ENCODE results near the gene HK1. TPM values are rescaled to one million over a fixed set of nuclear protein-coding genes. Genes with fewer than 3 reads are reported as not detected.
"Not testable (repeated sequence)": the region's sequence is repeated elsewhere in the genome, so short reads cannot be mapped to it uniquely, and the experiment has no call there.

The HK1 gene
- total and polyA plus RNA-seq, 12 donors = 18.4 to 79.3 (median 45.1) TPM

DNA sequence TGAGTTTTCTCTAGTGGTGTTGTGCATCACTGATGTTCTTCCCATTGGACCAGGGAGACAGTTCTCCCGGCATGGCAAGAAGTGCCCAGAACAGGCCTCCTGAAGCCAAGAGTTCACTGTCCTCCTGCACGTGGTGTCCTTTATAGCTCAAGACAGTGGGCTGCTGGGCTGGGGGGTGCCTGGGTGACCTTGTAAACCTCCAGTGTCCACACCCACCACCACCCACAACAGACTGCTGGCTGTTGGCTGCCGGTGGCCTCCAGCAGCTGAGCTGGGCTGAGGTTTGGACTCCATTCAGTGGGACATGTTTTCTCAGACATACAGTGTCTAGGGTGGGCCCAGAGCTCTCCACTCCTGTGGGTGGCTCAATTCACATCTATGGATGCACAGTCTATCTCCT is 42.2 kb downstream of the HK1 start:
- TF ChIP-seq POLR2A (IDR thresholded peaks at IDR 0.05) = no peak
- TF ChIP-seq, protein P1, sequence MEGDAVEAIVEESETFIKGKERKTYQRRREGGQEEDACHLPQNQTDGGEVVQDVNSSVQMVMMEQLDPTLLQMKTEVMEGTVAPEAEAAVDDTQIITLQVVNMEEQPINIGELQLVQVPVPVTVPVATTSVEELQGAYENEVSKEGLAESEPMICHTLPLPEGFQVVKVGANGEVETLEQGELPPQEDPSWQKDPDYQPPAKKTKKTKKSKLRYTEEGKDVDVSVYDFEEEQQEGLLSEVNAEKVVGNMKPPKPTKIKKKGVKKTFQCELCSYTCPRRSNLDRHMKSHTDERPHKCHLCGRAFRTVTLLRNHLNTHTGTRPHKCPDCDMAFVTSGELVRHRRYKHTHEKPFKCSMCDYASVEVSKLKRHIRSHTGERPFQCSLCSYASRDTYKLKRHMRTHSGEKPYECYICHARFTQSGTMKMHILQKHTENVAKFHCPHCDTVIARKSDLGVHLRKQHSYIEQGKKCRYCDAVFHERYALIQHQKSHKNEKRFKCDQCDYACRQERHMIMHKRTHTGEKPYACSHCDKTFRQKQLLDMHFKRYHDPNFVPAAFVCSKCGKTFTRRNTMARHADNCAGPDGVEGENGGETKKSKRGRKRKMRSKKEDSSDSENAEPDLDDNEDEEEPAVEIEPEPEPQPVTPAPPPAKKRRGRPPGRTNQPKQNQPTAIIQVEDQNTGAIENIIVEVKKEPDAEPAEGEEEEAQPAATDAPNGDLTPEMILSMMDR (IDR thresholded peaks at IDR 0.05) = no peak
- Histone ChIP-seq H3K9me3 (replicated peaks in 1 of 3) (no peaks in the 10 kb centered on the region), H3K36me3 (replicated peaks in 1 of 2) (no peaks in the 10 kb centered on the region), H3K4me3 (peak overlapping the region in 1 of 4 donors; percentile 82), H3K27me3 (no peaks in the 10 kb centered on the region), H3K4me1 (replicated peaks in 1 of 2) (peaks cover 8 to 45% of the 10 kb centered on the region in 2 donors), H3K27ac (peak overlapping the region in 2 of 5 donors; percentile 86 to 94)
- intact Hi-C loops (cut with DNase I) = no loop called here
- DNase-seq = no peak
- 60 to 85% (median 81%) methylated on average over 1 to 3 of the region's 3 CpGs for WGBS, 4 donors

DNA sequence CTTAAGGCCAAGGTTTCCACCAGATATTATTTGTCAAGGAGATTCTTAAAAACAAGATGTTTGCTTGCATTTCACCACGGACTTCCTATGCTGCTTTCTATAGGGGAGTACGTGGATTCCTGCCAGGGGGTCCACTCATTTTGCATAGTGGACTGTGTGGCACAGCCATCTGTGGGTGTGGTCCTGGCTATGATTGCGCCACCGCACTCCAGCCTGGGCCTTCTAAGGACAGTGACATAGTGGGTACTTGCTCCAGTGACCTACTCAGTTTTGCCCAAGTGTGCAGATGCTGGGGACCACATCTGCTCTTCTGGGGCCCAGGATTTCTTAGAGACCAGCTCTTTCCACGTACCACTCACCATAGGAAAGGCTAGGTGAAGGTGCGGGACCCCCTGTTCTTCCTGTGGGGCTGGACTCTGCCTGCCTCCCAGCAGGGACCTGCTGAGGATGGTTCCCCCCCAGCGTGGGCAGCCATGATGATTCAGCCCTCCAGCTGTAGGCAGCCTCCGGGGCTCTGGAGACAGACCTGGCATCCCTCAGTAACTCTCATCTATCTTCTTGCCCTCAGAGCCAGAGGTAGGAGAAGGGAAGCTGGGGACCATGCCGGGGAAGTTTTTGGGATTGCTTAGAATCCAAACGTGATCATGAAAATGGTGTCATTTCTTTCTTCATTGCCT is 42.9 kb downstream of the HK1 start:
- intact Hi-C loops (cut with DNase I) = no loop called here
- TF ChIP-seq, protein P1 (IDR thresholded peaks at IDR 0.05) = no peak
- TF ChIP-seq POLR2A (IDR thresholded peaks at IDR 0.05) = no peak
- no peak for DNase-seq

DNA sequence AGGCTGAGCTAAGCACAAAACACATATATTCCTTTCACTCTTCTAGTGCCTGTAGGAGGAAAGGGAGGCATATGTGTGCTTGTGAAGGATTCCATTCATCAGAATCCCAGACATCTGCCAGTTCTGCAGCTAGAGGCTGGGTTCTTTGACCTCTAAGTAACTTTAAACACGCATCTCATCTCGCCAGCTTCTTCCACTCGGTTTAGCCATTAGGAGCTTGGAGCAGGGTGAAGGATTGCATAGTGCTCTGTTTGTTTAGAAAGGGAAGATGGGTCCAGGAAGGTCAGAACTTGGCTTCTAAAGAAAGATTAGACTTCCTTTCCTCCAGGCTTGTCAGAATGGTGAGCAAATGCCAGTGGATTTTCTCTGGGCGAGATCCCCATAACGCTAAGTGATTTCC is 43.6 kb downstream of the HK1 start:
- H3K4me3 ChIP-seq = no peak overlapping the region
- H3K27me3 ChIP-seq = no peaks in the 10 kb centered on the region
- H3K9me3 ChIP-seq (replicated peaks in 1 of 3) = no peaks in the 10 kb centered on the region
- H3K4me1 ChIP-seq (replicated peaks in 1 of 2) = peaks cover 8 to 42% of the 10 kb centered on the region in 2 donors
- no peak for TF ChIP-seq POLR2A (IDR thresholded peaks at IDR 0.05)
- TF ChIP-seq, protein P1 (IDR thresholded peaks at IDR 0.05) = no peak
- intact Hi-C loops (cut with DNase I) = no loop called here
- no peaks in the 10 kb centered on the region for H3K36me3 ChIP-seq (replicated peaks in 1 of 2)
- H3K27ac ChIP-seq = no peak overlapping the region
- 60 to 77% (median 69%) methylated on average over 5 of the region's 5 CpGs for WGBS, 4 donors
- no peak for DNase-seq

More for the DNA sequence above, 42.9 kb downstream of the HK1 start:
- Histone ChIP-seq H3K4me1 (replicated peaks in 1 of 2) (peaks cover 8 to 42% of the 10 kb centered on the region in 2 donors), H3K9me3 (replicated peaks in 1 of 3) (no peaks in the 10 kb centered on the region), H3K27ac (peak overlapping the region in 1 of 5 donors; percentile 14), H3K36me3 (replicated peaks in 1 of 2) (no peaks in the 10 kb centered on the region), H3K4me3 (no peak overlapping the region), H3K27me3 (no peaks in the 10 kb centered on the region)
- WGBS, 4 donors = 70 to 93% (median 79%) methylated on average over 8 to 10 of the region's 10 CpGs

DNA sequence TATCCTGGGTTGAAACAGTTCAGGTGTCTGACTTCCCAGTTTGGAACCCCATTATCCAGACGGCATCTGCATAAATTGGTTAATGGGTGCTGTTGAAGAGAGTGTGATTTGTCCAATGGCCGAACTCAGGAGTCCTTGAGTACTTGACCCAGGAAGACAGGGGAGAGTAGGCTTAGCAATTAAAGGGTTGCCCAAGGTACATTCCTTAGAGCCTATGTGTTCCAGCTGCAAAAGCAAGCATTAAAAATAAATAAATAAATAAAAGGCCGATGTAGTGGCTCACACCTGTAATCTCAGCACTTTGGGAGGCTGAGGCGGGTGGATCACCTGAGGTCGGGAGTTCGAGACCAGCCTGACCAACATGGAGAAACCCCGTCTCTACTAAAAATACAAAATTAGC is 44.0 kb downstream of the HK1 start:
- intact Hi-C loops (cut with DNase I); H3K27ac ChIP-seq: not testable (repeated sequence)

DNA sequence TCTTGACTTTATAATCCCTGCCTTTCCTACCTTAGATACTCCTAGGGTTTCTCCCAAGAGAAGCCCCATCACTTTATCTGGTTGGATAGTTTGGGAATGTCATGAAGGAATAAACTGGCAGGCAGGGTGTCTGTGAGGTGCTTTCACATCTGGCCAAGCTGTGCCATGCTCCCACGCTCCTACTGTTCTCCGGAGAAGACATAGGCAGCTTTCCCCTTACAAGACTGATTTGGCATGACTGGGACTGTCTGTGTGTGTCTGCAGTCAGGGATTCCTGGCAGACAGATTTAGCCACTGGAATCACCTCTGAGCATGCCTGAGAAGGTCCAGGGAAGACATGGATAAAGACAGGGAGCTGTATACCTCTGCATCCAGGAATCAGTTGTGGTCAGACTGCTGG is 45.3 kb downstream of the HK1 start:
- H3K4me1 ChIP-seq (replicated peaks in 1 of 2) = peaks cover 21 to 57% of the 10 kb centered on the region in 2 donors
- intact Hi-C loops (cut with DNase I) = no loop called here
- 77 to 100% (median 87%) methylated on average over 2 of the region's 2 CpGs for WGBS, 4 donors
- no peak for DNase-seq
- TF ChIP-seq, protein P1 (IDR thresholded peaks at IDR 0.05) = no peak
- TF ChIP-seq POLR2A (IDR thresholded peaks at IDR 0.05) = no peak
- no peaks in the 10 kb centered on the region for H3K27me3 ChIP-seq
- no peaks in the 10 kb centered on the region for H3K9me3 ChIP-seq (replicated peaks in 1 of 3)
- H3K36me3 ChIP-seq (replicated peaks in 1 of 2) = no peaks in the 10 kb centered on the region
- no peak overlapping the region for H3K4me3 ChIP-seq
- H3K27ac ChIP-seq = no peak overlapping the region

More for the DNA sequence above, 44.0 kb downstream of the HK1 start:
- not testable (repeated sequence) for H3K27me3 ChIP-seq; H3K9me3 ChIP-seq (replicated peaks in 1 of 3); H3K36me3 ChIP-seq (replicated peaks in 1 of 2); H3K4me3 ChIP-seq; DNase-seq
- H3K4me1 ChIP-seq (replicated peaks in 1 of 2) = peaks cover 8 to 44% of the 10 kb centered on the region in 2 donors
- WGBS, 4 donors = 87 to 95% (median 92%) methylated on average over 5 to 7 of the region's 7 CpGs

Measured in adrenal gland (tissue), 12 donors.